ENCODE measurements around the gene C19orf44.

Gene C19orf44

GRCh38 chr19:16518483-16519229, 22.5 kb downstream of the C19orf44 start:
- no peak for DNase-seq

GRCh38 chr19:16519230-16519687, 23.1 kb downstream of the C19orf44 start:
- no peak for DNase-seq

GRCh38 chr19:16520074-16520973, 24.1 kb downstream of the C19orf44 start:
- no peak for DNase-seq

- DNase-seq, result no peak
Observed at GRCh38 chr19:16520986-16521624, 24.9 kb downstream of the C19orf44 start.

- no peak for DNase-seq
Observed at GRCh38 chr19:16521715-16522289, 25.6 kb downstream of the C19orf44 start.

GRCh38 chr19:16522559-16523377, 26.6 kb downstream of the C19orf44 start:
- DNase-seq, result no peak

GRCh38 chr19:16524991-16525734, 29.0 kb downstream of the C19orf44 start:
- no peak for DNase-seq

GRCh38 chr19:16525751-16526481, 29.7 kb downstream of the C19orf44 start:
- no peak for DNase-seq

GRCh38 chr19:16527334-16527935, 31.2 kb downstream of the C19orf44 start:
- DNase-seq, result no peak

- no peak for DNase-seq
Observed at GRCh38 chr19:16527971-16528521, 31.9 kb downstream of the C19orf44 start.

- no peak for DNase-seq
Observed at GRCh38 chr19:16529466-16530144, 33.4 kb downstream of the C19orf44 start.

GRCh38 chr19:16530540-16531379, 34.6 kb downstream of the C19orf44 start:
- DNase-seq, result no peak

GRCh38 chr19:16531380-16531669, 35.1 kb downstream of the C19orf44 start:
- no peak for DNase-seq

- no peak for DNase-seq
Observed at GRCh38 chr19:16532440-16533234, 36.4 kb downstream of the C19orf44 start.

- DNase-seq, result no peak
Observed at GRCh38 chr19:16535381-16535780, 39.2 kb downstream of the C19orf44 start.

- DNase-seq, result no peak
Observed at GRCh38 chr19:16536130-16536529, 39.9 kb downstream of the C19orf44 start.

GRCh38 chr19:16537111-16537510, 40.9 kb downstream of the C19orf44 start:
- no peak for DNase-seq

- no peak for DNase-seq
Observed at GRCh38 chr19:16540948-16541347, 44.8 kb downstream of the C19orf44 start.

All from cerebellar nuclear complex (tissue), 1 donor.